ENCODE results near the gene OR5T3. TPM values are rescaled to one million over a fixed set of nuclear protein-coding genes. Genes with fewer than 3 reads are reported as not detected.
"Not testable (repeated sequence)": the region's sequence is repeated elsewhere in the genome, so short reads cannot be mapped to it uniquely, and the experiment has no call there.

OR5T3 gene
- total RNA-seq (2014; rRNA removed; shearing (Covaris generic)) = not detected in 2 replicates
- not detected in 2 replicates for total RNA-seq (2022)
- Bru-seq, nascent RNA = not detected
- not detected for BruChase-seq, experiment 1, labeled RNA remaining after a 6-hour chase
- not detected for BruChase-seq, experiment 2, labeled RNA remaining after a 2-hour chase
- long read RNA-seq = 0 reads

- Histone ChIP-seq H3K9me2 (ENCODE audit: insufficient read depth, low read length) (no peaks in the 10 kb centered on the region), H3K79me2 (ENCODE audit: insufficient read depth, low read depth, low read length) (no peaks in the 10 kb centered on the region), H3K9me3 (ENCODE audit: low read length) (0 out of 2 replicates have a peak, but pooled peaks cover 5% of the 10 kb centered on the region), H3K4me2 (ENCODE audit: low read length) (no peak within 1 kb of the TSS), H3K4me1 (ENCODE audit: insufficient read depth, low read length, poor library complexity, severe bottlenecking) (no peaks in the 10 kb centered on the region), H2AFZ (ENCODE audit: low read length) (no peak within 1 kb of the TSS), H3K36me3 (ENCODE audit: insufficient read depth, low read length) (no peaks in the 10 kb centered on the region), H3K4me3 (ENCODE audit: low read depth, low read length, poor library complexity, severe bottlenecking) (no peak within 1 kb of the TSS), H4K20me1 (ENCODE audit: insufficient read depth, low read length) (no peaks in the 10 kb centered on the region), H3K27ac (ENCODE audit: low read depth, low read length, poor library complexity, severe bottlenecking) (no peak within 1 kb of the TSS)
- ChIA-PET CTCF (ENCODE audit: unreplicated experiment) (no interaction called here), POLR2A (no interaction called here)
- no peak for DNase-seq (ENCODE audit: low spot score)
- no TSS peak for BruUV-seq (replicated peaks)
- TF ChIP-seq, protein P1, sequence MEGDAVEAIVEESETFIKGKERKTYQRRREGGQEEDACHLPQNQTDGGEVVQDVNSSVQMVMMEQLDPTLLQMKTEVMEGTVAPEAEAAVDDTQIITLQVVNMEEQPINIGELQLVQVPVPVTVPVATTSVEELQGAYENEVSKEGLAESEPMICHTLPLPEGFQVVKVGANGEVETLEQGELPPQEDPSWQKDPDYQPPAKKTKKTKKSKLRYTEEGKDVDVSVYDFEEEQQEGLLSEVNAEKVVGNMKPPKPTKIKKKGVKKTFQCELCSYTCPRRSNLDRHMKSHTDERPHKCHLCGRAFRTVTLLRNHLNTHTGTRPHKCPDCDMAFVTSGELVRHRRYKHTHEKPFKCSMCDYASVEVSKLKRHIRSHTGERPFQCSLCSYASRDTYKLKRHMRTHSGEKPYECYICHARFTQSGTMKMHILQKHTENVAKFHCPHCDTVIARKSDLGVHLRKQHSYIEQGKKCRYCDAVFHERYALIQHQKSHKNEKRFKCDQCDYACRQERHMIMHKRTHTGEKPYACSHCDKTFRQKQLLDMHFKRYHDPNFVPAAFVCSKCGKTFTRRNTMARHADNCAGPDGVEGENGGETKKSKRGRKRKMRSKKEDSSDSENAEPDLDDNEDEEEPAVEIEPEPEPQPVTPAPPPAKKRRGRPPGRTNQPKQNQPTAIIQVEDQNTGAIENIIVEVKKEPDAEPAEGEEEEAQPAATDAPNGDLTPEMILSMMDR (conservative IDR thresholded peaks at IDR 0.05; ENCODE audit: low read length) = no peak
- no peak for TF ChIP-seq EZH2phosphoT487 (IDR thresholded peaks at IDR 0.05; ENCODE audit: borderline replicate concordance, low read depth, low read length)
- intact Hi-C loops (cut with micrococcal nuclease; ENCODE audit: unreplicated experiment) = no loop called here
These were observed at the start of gene OR5T3 for GRCh38 chr11:56251954-56252353. Gene OR5T3, plus strand, starts transcription at chr11:56252254. Its CDS starts 0 bp downstream, at chr11:56252254.

DNA sequence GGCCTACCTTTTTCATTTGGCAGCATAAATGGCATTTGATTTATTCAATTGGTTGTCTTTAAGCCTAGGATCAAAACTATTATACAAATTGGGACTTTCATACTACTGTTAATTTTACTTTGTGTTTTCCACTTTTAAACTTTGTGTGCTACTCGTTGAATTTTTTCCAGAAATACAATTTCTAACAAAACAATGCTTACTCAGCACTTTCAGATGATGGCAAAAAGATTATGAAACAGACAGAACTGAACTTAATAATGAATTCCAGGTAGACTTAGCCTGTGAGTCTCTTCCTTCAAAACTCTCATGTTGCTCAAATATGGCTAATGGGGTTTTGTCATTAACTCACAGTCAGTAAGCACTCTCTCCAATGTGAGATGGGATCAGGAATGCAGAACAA is 44.3 kb upstream of the OR5T3 start:
- no peak for TF ChIP-seq EZH2phosphoT487 (IDR thresholded peaks at IDR 0.05; ENCODE audit: borderline replicate concordance, low read depth, low read length)
- TF ChIP-seq, protein P1 (conservative IDR thresholded peaks at IDR 0.05; ENCODE audit: low read length) = no peak
- POLR2A ChIA-PET = no interaction called here
- H3K4me2 ChIP-seq (ENCODE audit: low read length) = no peak overlapping the region
- no peak overlapping the region for H2AFZ ChIP-seq (ENCODE audit: low read length)
- no peaks in the 10 kb centered on the region for H3K9me3 ChIP-seq (ENCODE audit: low read length)
- intact Hi-C loops (cut with micrococcal nuclease; ENCODE audit: unreplicated experiment) = no loop called here
- no peaks in the 10 kb centered on the region for H4K20me1 ChIP-seq (ENCODE audit: insufficient read depth, low read length)
- DNase-seq (ENCODE audit: low spot score) = no peak
- BruUV-seq (replicated peaks) = no TSS peak
- CTCF ChIA-PET (ENCODE audit: unreplicated experiment) = no interaction called here
- H3K27ac ChIP-seq (ENCODE audit: low read depth, low read length, poor library complexity, severe bottlenecking) = no peak overlapping the region
- H3K9me2 ChIP-seq (ENCODE audit: insufficient read depth, low read length) = no peaks in the 10 kb centered on the region
- no peaks in the 10 kb centered on the region for H3K4me1 ChIP-seq (ENCODE audit: insufficient read depth, low read length, poor library complexity, severe bottlenecking)
- no peaks in the 10 kb centered on the region for H3K36me3 ChIP-seq (ENCODE audit: insufficient read depth, low read length)
- no peaks in the 10 kb centered on the region for H3K79me2 ChIP-seq (ENCODE audit: insufficient read depth, low read depth, low read length)
- no peak overlapping the region for H3K4me3 ChIP-seq (ENCODE audit: low read depth, low read length, poor library complexity, severe bottlenecking)

GRCh38 chr11:56214537-56214936 is 37.5 kb upstream of the OR5T3 start:
- Histone ChIP-seq H3K4me3 (ENCODE audit: low read depth, low read length, poor library complexity, severe bottlenecking) (no peak overlapping the region), H3K4me2 (ENCODE audit: low read length) (no peak overlapping the region), H3K79me2 (ENCODE audit: insufficient read depth, low read depth, low read length) (no peaks in the 10 kb centered on the region), H2AFZ (ENCODE audit: low read length) (no peak overlapping the region), H3K4me1 (ENCODE audit: insufficient read depth, low read length, poor library complexity, severe bottlenecking) (no peaks in the 10 kb centered on the region), H3K9me2 (ENCODE audit: insufficient read depth, low read length) (no peaks in the 10 kb centered on the region), H4K20me1 (ENCODE audit: insufficient read depth, low read length) (no peaks in the 10 kb centered on the region), H3K27ac (ENCODE audit: low read depth, low read length, poor library complexity, severe bottlenecking) (no peak overlapping the region), H3K9me3 (ENCODE audit: low read length) (no peaks in the 10 kb centered on the region), H3K36me3 (ENCODE audit: insufficient read depth, low read length) (no peaks in the 10 kb centered on the region)
- CTCF ChIA-PET (ENCODE audit: unreplicated experiment) = no interaction called here
- BruUV-seq (replicated peaks) = no TSS peak
- TF ChIP-seq EZH2phosphoT487 (IDR thresholded peaks at IDR 0.05; ENCODE audit: borderline replicate concordance, low read depth, low read length) = no peak
- TF ChIP-seq, protein P1 (conservative IDR thresholded peaks at IDR 0.05; ENCODE audit: low read length) = no peak
- DNase-seq (ENCODE audit: low spot score) = no peak
- POLR2A ChIA-PET = no interaction called here
- intact Hi-C loops (cut with micrococcal nuclease; ENCODE audit: unreplicated experiment) = no loop called here

- H3K4me1 ChIP-seq (ENCODE audit: insufficient read depth, low read length, poor library complexity, severe bottlenecking); H3K27ac ChIP-seq (ENCODE audit: low read depth, low read length, poor library complexity, severe bottlenecking); DNase-seq (ENCODE audit: low spot score); H3K4me3 ChIP-seq (ENCODE audit: low read depth, low read length, poor library complexity, severe bottlenecking); H3K79me2 ChIP-seq (ENCODE audit: insufficient read depth, low read depth, low read length); CTCF ChIA-PET (ENCODE audit: unreplicated experiment); intact Hi-C loops (cut with micrococcal nuclease; ENCODE audit: unreplicated experiment); H3K9me2 ChIP-seq (ENCODE audit: insufficient read depth, low read length); BruUV-seq (replicated peaks); H3K4me2 ChIP-seq (ENCODE audit: low read length); H3K9me3 ChIP-seq (ENCODE audit: low read length); H2AFZ ChIP-seq (ENCODE audit: low read length); POLR2A ChIA-PET; H4K20me1 ChIP-seq (ENCODE audit: insufficient read depth, low read length); H3K36me3 ChIP-seq (ENCODE audit: insufficient read depth, low read length): not testable (repeated sequence)
These were observed 32.3 kb upstream of the OR5T3 start for GRCh38 chr11:56219735-56220134.

Data from OCI-LY7 (cell line).